Measurements from ENCODE around the gene TBC1D9B. TPM values are rescaled to one million over a fixed set of nuclear protein-coding genes. Genes with fewer than 3 reads are reported as not detected.

Gene TBC1D9B
- total RNA-seq, 1 donor from 2014 or later, result 136 TPM

DNA sequence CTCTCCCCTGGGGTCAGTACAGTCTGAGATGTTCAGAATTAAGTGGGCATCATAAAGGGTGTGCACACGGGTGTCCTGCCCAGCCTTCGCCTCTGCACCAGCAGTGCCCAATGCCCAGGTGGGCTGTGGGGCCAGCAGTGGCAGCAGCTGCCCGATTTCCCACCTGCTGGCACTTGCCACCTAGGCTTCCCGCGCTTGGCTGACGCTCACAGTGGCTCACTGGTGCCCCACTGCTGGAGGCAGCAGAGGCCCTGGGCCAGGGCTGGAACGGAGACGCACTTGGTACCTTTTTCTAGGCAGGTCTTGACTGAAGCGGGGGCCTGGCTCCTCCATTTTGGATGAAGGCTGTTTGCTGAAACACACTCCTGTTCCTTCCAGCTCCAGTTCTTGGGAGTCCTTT is 66.1 kb downstream of the TBC1D9B start:
- H3K4me3 Mint-ChIP-seq (ENCODE audit: unreplicated experiment), result no peak overlapping the region
- no peaks in the 10 kb centered on the region for H3K4me1 Mint-ChIP-seq (ENCODE audit: unreplicated experiment)
- no peaks in the 10 kb centered on the region for H3K27me3 Mint-ChIP-seq (ENCODE audit: unreplicated experiment)
- H3K27ac Mint-ChIP-seq (ENCODE audit: unreplicated experiment), result no peak overlapping the region
- H3K9me3 Mint-ChIP-seq (ENCODE audit: unreplicated experiment), result peaks cover 6% of the 10 kb centered on the region
- no peak for DNase-seq (ENCODE audit: extremely low spot score, unreplicated experiment)
- TF ChIP-seq, protein P1, sequence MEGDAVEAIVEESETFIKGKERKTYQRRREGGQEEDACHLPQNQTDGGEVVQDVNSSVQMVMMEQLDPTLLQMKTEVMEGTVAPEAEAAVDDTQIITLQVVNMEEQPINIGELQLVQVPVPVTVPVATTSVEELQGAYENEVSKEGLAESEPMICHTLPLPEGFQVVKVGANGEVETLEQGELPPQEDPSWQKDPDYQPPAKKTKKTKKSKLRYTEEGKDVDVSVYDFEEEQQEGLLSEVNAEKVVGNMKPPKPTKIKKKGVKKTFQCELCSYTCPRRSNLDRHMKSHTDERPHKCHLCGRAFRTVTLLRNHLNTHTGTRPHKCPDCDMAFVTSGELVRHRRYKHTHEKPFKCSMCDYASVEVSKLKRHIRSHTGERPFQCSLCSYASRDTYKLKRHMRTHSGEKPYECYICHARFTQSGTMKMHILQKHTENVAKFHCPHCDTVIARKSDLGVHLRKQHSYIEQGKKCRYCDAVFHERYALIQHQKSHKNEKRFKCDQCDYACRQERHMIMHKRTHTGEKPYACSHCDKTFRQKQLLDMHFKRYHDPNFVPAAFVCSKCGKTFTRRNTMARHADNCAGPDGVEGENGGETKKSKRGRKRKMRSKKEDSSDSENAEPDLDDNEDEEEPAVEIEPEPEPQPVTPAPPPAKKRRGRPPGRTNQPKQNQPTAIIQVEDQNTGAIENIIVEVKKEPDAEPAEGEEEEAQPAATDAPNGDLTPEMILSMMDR (IDR thresholded peaks at IDR 0.05), result no peak
- H3K36me3 Mint-ChIP-seq (ENCODE audit: unreplicated experiment), result peaks cover 38% of the 10 kb centered on the region

DNA sequence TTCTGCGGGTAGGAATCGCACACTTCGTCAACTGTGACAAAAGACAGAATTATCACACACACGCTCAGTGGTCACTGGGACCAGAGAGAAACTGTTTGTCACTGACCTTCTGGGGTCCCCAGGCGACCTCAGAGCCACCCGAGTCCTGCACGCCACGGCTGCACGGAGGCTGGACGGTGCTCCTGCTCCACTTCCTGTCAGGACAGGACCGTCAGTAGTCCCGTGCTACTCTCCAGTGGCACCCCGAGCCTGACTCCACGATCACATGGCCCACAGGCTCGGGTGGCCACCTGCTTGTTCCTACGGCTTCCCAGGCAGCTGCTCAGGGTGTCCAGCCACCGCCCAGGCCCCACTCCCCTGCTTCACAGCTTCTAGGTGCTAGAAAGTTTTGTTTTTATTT is 66.9 kb downstream of the TBC1D9B start:
- peak overlapping the region; percentile 31 for H3K27ac Mint-ChIP-seq (ENCODE audit: unreplicated experiment)
- H3K36me3 Mint-ChIP-seq (ENCODE audit: unreplicated experiment), result peaks cover 40% of the 10 kb centered on the region
- DNase-seq (ENCODE audit: extremely low spot score, unreplicated experiment), result no peak
- H3K27me3 Mint-ChIP-seq (ENCODE audit: unreplicated experiment), result no peaks in the 10 kb centered on the region
- H3K9me3 Mint-ChIP-seq (ENCODE audit: unreplicated experiment), result peaks cover 5% of the 10 kb centered on the region
- TF ChIP-seq, protein P1 (IDR thresholded peaks at IDR 0.05), result no peak
- H3K4me3 Mint-ChIP-seq (ENCODE audit: unreplicated experiment), result no peak overlapping the region
- H3K4me1 Mint-ChIP-seq (ENCODE audit: unreplicated experiment), result no peaks in the 10 kb centered on the region

DNA sequence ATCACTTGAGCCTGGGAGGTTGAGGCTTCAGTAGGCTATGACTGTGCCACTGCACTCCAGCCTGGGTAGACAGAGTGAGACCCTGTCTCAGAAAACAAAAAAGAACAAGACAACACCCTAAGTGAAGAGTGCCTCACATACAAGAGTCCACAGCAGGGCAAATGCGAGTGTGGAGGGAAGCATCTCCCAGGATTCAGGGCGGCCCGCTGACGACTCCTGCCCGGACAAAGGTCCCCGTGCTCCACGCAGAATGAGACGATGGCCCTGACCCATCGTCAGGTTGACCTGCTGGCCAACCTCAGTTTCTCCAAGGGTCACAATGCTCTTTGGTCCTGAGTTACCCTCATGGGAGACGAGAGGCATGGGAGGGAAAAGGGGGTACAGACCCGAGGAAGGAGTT is 67.4 kb downstream of the TBC1D9B start:
- TF ChIP-seq, protein P1 (IDR thresholded peaks at IDR 0.05), result no peak
- Mint-ChIP-seq H3K4me3 (ENCODE audit: unreplicated experiment) (no peak overlapping the region), H3K27ac (ENCODE audit: unreplicated experiment) (peak overlapping the region; percentile 31), H3K9me3 (ENCODE audit: unreplicated experiment) (peaks cover 5% of the 10 kb centered on the region), H3K27me3 (ENCODE audit: unreplicated experiment) (no peaks in the 10 kb centered on the region), H3K36me3 (ENCODE audit: unreplicated experiment) (peaks cover 42% of the 10 kb centered on the region), H3K4me1 (ENCODE audit: unreplicated experiment) (no peaks in the 10 kb centered on the region)
- no peak for DNase-seq (ENCODE audit: extremely low spot score, unreplicated experiment)

DNA sequence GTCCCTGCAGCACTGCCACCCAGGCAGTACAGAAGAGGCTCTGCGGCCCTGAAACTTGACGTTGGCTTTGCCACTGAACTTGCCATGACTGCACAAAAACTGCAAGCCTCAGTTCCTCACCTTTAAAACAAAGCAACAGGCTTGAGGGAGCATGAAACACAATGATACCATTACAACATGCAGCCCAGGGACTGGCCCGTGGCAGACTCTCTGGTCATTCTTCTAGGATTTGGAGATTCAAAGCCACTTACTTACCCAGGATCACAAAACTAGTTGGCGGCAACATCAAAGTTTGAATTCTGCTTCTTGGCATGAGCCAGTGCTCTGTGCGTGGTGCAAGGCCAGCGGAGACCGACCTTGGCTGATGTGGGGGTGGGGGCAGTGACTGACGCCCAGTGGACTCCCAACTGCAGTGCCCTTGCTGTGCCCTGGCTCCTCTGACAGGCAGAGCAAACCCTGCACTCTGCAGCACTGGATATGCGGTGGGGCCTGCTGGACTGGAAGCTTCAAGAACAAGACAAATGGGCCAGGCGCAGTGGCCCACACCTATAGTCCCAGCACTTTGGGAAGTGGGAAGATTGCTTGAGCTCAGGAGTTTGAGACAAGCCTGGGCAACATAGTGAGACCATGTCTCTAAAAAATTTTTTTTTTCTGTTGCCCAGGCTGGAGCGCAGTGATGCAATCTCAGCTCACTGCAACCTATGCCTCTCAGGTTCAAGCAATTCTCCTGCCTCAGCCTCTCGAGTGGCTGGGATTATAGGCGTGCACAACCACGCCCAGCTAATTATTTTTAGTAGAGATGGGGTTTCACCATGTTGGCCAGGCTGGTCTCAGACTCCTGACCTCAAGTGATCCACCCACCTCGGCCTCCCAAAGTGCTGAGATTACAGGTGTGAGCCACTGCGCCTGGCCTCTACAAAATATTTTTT is 68.1 kb downstream of the TBC1D9B start:
- TF ChIP-seq, protein P1 (IDR thresholded peaks at IDR 0.05), result no peak
- Mint-ChIP-seq H3K4me3 (ENCODE audit: unreplicated experiment) (no peak overlapping the region), H3K27me3 (ENCODE audit: unreplicated experiment) (no peaks in the 10 kb centered on the region), H3K4me1 (ENCODE audit: unreplicated experiment) (no peaks in the 10 kb centered on the region), H3K27ac (ENCODE audit: unreplicated experiment) (peak overlapping the region; percentile 31), H3K36me3 (ENCODE audit: unreplicated experiment) (peaks cover 38% of the 10 kb centered on the region), H3K9me3 (ENCODE audit: unreplicated experiment) (peaks cover under 1% of the 10 kb centered on the region)
- DNase-seq (ENCODE audit: extremely low spot score, unreplicated experiment), result no peak

Measured in osteocyte (in vitro differentiated cells).